GM18526 (cell line): ENCODE results near the gene FOXP4.

Source experiments
- POLR2A ChIP-seq: IDR thresholded peaks from 3 replicates; pipeline ENCODE4 v1.6.1; 2011; ENCODE audit not compliant: insufficient read length; ENCODE audit errors: extremely low read depth

Gene FOXP4

GRCh38 chr6:41551086-41551700 lies 5.0 kb downstream of the FOXP4 start:
- TF ChIP-seq POLR2A, result no peak

- no peak for TF ChIP-seq POLR2A
Observed at GRCh38 chr6:41551857-41552256, 5.7 kb downstream of the FOXP4 start.

- no peak for TF ChIP-seq POLR2A
Observed at GRCh38 chr6:41552723-41553122, 6.5 kb downstream of the FOXP4 start.

GRCh38 chr6:41553405-41553999 lies 7.3 kb downstream of the FOXP4 start:
- no peak for TF ChIP-seq POLR2A

GRCh38 chr6:41555326-41556300 lies 9.4 kb downstream of the FOXP4 start:
- no peak for TF ChIP-seq POLR2A

GRCh38 chr6:41557335-41557734 lies 11.2 kb downstream of the FOXP4 start:
- no peak for TF ChIP-seq POLR2A

- no peak for TF ChIP-seq POLR2A
Observed at GRCh38 chr6:41558033-41558807, 12.0 kb downstream of the FOXP4 start.

GRCh38 chr6:41559655-41560427 lies 13.7 kb downstream of the FOXP4 start:
- TF ChIP-seq POLR2A, result no peak

- no peak for TF ChIP-seq POLR2A
Observed at GRCh38 chr6:41560431-41561192, 14.4 kb downstream of the FOXP4 start.

- TF ChIP-seq POLR2A, result no peak
Observed at GRCh38 chr6:41561416-41561815, 15.2 kb downstream of the FOXP4 start.

- TF ChIP-seq POLR2A, result no peak
Observed at GRCh38 chr6:41561931-41562911, 16.0 kb downstream of the FOXP4 start.

GRCh38 chr6:41563060-41563776 lies 17.0 kb downstream of the FOXP4 start:
- no peak for TF ChIP-seq POLR2A
